Measurements from ENCODE around the gene DHRS4. TPM values are rescaled to one million over a fixed set of nuclear protein-coding genes. Genes with fewer than 3 reads are reported as not detected.
A peak's percentile ranks its signal among the peaks of the same experiment; 100 is the strongest.

Gene DHRS4
- total and polyA plus RNA-seq, 2 of the 13 experiments (the other 11 are each of a cell fraction or from before 2014, with no cell fraction given) = 23.9 to 45.1 TPM

DNA sequence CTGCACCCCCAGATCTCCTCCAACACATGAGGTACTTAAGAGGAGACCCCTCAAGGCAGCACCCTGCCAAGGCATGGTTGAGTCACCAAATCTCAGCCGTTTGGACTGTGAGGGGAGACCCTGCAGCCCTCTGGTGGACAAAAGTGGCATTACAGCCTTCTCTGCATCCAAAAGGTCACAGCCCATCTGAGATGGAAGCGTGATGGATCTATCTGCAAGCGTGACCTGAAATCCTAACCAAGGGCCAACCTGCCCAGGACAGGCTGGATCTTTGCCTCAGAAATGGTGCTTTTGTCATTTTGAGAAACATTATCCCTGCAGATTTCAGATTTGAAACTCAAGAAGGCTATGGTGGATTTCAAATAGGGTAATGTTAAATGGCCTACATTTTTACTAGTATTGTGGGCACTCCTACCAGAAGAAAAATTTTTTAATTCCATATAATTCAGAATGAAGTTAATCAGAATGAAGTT is 23.7 kb upstream of the DHRS4 start (continued):
- TF ChIP-seq, protein P1, sequence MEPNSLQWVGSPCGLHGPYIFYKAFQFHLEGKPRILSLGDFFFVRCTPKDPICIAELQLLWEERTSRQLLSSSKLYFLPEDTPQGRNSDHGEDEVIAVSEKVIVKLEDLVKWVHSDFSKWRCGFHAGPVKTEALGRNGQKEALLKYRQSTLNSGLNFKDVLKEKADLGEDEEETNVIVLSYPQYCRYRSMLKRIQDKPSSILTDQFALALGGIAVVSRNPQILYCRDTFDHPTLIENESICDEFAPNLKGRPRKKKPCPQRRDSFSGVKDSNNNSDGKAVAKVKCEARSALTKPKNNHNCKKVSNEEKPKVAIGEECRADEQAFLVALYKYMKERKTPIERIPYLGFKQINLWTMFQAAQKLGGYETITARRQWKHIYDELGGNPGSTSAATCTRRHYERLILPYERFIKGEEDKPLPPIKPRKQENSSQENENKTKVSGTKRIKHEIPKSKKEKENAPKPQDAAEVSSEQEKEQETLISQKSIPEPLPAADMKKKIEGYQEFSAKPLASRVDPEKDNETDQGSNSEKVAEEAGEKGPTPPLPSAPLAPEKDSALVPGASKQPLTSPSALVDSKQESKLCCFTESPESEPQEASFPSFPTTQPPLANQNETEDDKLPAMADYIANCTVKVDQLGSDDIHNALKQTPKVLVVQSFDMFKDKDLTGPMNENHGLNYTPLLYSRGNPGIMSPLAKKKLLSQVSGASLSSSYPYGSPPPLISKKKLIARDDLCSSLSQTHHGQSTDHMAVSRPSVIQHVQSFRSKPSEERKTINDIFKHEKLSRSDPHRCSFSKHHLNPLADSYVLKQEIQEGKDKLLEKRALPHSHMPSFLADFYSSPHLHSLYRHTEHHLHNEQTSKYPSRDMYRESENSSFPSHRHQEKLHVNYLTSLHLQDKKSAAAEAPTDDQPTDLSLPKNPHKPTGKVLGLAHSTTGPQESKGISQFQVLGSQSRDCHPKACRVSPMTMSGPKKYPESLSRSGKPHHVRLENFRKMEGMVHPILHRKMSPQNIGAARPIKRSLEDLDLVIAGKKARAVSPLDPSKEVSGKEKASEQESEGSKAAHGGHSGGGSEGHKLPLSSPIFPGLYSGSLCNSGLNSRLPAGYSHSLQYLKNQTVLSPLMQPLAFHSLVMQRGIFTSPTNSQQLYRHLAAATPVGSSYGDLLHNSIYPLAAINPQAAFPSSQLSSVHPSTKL (CRISPR knock-in tag; IDR thresholded peaks at IDR 0.05) = peak; percentile 64; the same call in 1 of the 2 replicates
- TF ChIP-seq ZNF772 (CRISPR knock-in tag; IDR thresholded peaks at IDR 0.05) = no peak
- no peak for TF ChIP-seq HNRNPUL1 (IDR thresholded peaks at IDR 0.05; ENCODE audit: low read depth, low read length)
- peak; percentile 50; the same call in 1 of the 2 replicates for TF ChIP-seq ZNF142 (CRISPR knock-in tag; IDR thresholded peaks at IDR 0.05)
- peak; percentile 51; the same call in 1 of the 2 replicates for TF ChIP-seq GATAD1 (CRISPR knock-in tag; IDR thresholded peaks at IDR 0.05)
- peak; percentile 66; the same call in 1 of the 2 replicates for TF ChIP-seq ZSCAN9 (CRISPR knock-in tag; IDR thresholded peaks at IDR 0.05; ENCODE audit: borderline replicate concordance)
- TF ChIP-seq CENPX (CRISPR knock-in tag; IDR thresholded peaks at IDR 0.05) = no peak
- no peak for TF ChIP-seq HDAC1 (CRISPR knock-in tag; IDR thresholded peaks at IDR 0.05)
- TF ChIP-seq ZGPAT (CRISPR knock-in tag; IDR thresholded peaks at IDR 0.05) = peak; percentile 58; the same call in 1 of the 2 replicates
- 0 out of 4 replicates have a peak, but pooled peaks of 1 of the 2 experiments have one; percentile 29 for TF ChIP-seq NR2F1 (CRISPR knock-in tag; IDR thresholded peaks at IDR 0.05)
- TF ChIP-seq BRCA1 (CRISPR knock-in tag; IDR thresholded peaks at IDR 0.05) = peak; percentile 75; the same call in 1 of the 2 replicates
- TF ChIP-seq FOXJ3 (CRISPR knock-in tag; IDR thresholded peaks at IDR 0.05; ENCODE audit: borderline replicate concordance) = 0 out of 2 replicates have a peak, but pooled peaks have one; percentile 21
- TF ChIP-seq HOXA5 (CRISPR knock-in tag; IDR thresholded peaks at IDR 0.05) = 0 out of 2 replicates have a peak, but pooled peaks have one; percentile 50
